ENCODE data around the gene SCN1A.
"Not testable (repeated sequence)": the region's sequence is repeated elsewhere in the genome, so short reads cannot be mapped to it uniquely, and the experiment has no call there.

The SCN1A gene

GRCh38 chr2:165990846-165991245 lies 137.0 kb downstream of the SCN1A start:
- no peak overlapping the region for H3K4me3 ChIP-seq (ENCODE audit: low read depth, low read length)

- no peak overlapping the region for H3K4me3 ChIP-seq (ENCODE audit: low read depth, low read length)
Observed at GRCh38 chr2:165989851-165990250, 138.0 kb downstream of the SCN1A start.

GRCh38 chr2:165985120-165985519 lies 142.7 kb downstream of the SCN1A start:
- H3K4me3 ChIP-seq (ENCODE audit: low read depth, low read length), result no peak overlapping the region

- not testable (repeated sequence) for H3K4me3 ChIP-seq (ENCODE audit: low read depth, low read length)
Observed at GRCh38 chr2:165972161-165972560, 155.7 kb downstream of the SCN1A start.

GRCh38 chr2:165970663-165971062 lies 157.2 kb downstream of the SCN1A start:
- no peak overlapping the region for H3K4me3 ChIP-seq (ENCODE audit: low read depth, low read length)

- no peak overlapping the region for H3K4me3 ChIP-seq (ENCODE audit: low read depth, low read length)
Observed at GRCh38 chr2:165969227-165969626, 158.6 kb downstream of the SCN1A start.

GRCh38 chr2:165967746-165968145 lies 160.1 kb downstream of the SCN1A start:
- H3K4me3 ChIP-seq (ENCODE audit: low read depth, low read length), result no peak overlapping the region

- H3K4me3 ChIP-seq (ENCODE audit: low read depth, low read length), result no peak overlapping the region
Observed at GRCh38 chr2:165961818-165962217, 166.0 kb downstream of the SCN1A start.

GRCh38 chr2:165959371-165959770 lies 168.4 kb downstream of the SCN1A start:
- no peak overlapping the region for H3K4me3 ChIP-seq (ENCODE audit: low read depth, low read length)

- no peak overlapping the region for H3K4me3 ChIP-seq (ENCODE audit: low read depth, low read length)
Observed at GRCh38 chr2:165958313-165958960, 169.4 kb downstream of the SCN1A start.

- H3K4me3 ChIP-seq (ENCODE audit: low read depth, low read length), result no peak overlapping the region
Observed at GRCh38 chr2:165957030-165957675, 170.7 kb downstream of the SCN1A start.

GRCh38 chr2:165953655-165954606 lies 173.9 kb downstream of the SCN1A start, which contains the start of gene TTC21B:
Gene TTC21B, minus strand, starts transcription at chr2:165953776. Its CDS starts 71 bp downstream, at chr2:165953705.
- peak within 1 kb of the TSS; percentile 62 for H3K4me3 ChIP-seq (ENCODE audit: low read depth, low read length)

- H3K4me3 ChIP-seq (ENCODE audit: low read depth, low read length), result peak overlapping the region; percentile 62
Observed at GRCh38 chr2:165953306-165953654, 174.5 kb downstream of the SCN1A start.

GRCh38 chr2:165952741-165953211 lies 175.0 kb downstream of the SCN1A start:
- H3K4me3 ChIP-seq (ENCODE audit: low read depth, low read length), result peak overlapping the region; percentile 62

- no peak overlapping the region for H3K4me3 ChIP-seq (ENCODE audit: low read depth, low read length)
Observed at GRCh38 chr2:165952085-165952484, 175.7 kb downstream of the SCN1A start.

GRCh38 chr2:165950438-165950837 lies 177.4 kb downstream of the SCN1A start:
- no peak overlapping the region for H3K4me3 ChIP-seq (ENCODE audit: low read depth, low read length)

- no peak overlapping the region for H3K4me3 ChIP-seq (ENCODE audit: low read depth, low read length)
Observed at GRCh38 chr2:165941827-165942226, 186.0 kb downstream of the SCN1A start.

- H3K4me3 ChIP-seq (ENCODE audit: low read depth, low read length), result no peak overlapping the region
Observed at GRCh38 chr2:165938237-165938636, 189.6 kb downstream of the SCN1A start.
